Caco-2 (cell line): Measurements from ENCODE around the gene LRRTM2. TPM values are rescaled to one million over a fixed set of nuclear protein-coding genes. Genes with fewer than 3 reads are reported as not detected.

Experiments used
- BruUV-seq: library from RNA; stranded (reverse); fragments of 400-500 nt; replicated peaks from 2 replicates; lab custom pipeline; 2021; lab: Mats Ljungman, UMichigan
- CTCF ChIA-PET: fragments of 300-600 bp; sonication (Branson Sonifier 250); formaldehyde crosslinking; loops from one replicate; lab custom pipeline; 2022; ENCODE audit warnings: antibody characterized with exemption; lab: Charles Lee
- POLR2A ChIA-PET: fragments of 300-600 bp; sonication (Branson Sonifier 250); formaldehyde crosslinking; loops from one replicate; lab custom pipeline; 2022; ENCODE audit warnings: antibody characterized with exemption; lab: Charles Lee
- DNase-seq, 2 experiments: peaks; one replicate each; pipeline versions ENCODE4 v3.0.0 to v3.0.0-alpha.2; 2020 to 2022
- H3K27me3 ChIP-seq: replicated peaks from 2 replicates; pipeline ENCODE4 v1.6.0; 2011; ENCODE audit warnings: low read length; ENCODE audit not compliant: control insufficient read depth, insufficient read depth
- H3K36me3 ChIP-seq: 2 replicates; pipeline ENCODE4 v1.5.1; 2011; ENCODE audit warnings: low read length; ENCODE audit not compliant: control insufficient read depth, insufficient read depth
- H3K4me1 ChIP-seq: fragments of 250-450 bp; sonication (Bioruptor Pico); 2 replicates; pipeline ENCODE4 v1.5.1; 2020; ENCODE audit warnings: mild to moderate bottlenecking
- H3K4me3 ChIP-seq: 2 replicates; pipeline ENCODE4 v1.5.1; 2011; ENCODE audit warnings: low read depth, mild to moderate bottlenecking, control low read depth, low read length
- H3K9me3 ChIP-seq: fragments of 250-450 bp; sonication (Bioruptor Pico); 2 replicates; pipeline ENCODE4 v1.5.1; 2020; ENCODE audit warnings: mild to moderate bottlenecking, moderate library complexity
- H3K27ac Mint-ChIP-seq: one replicate; pipeline ENCODE4 v1.8.0; 2022; ENCODE audit warnings: mixed read lengths; ENCODE audit not compliant: unreplicated experiment
- H3K27me3 Mint-ChIP-seq: one replicate; pipeline ENCODE4 v1.8.0; 2022; ENCODE audit warnings: mixed read lengths; ENCODE audit not compliant: insufficient read depth, unreplicated experiment
- H3K36me3 Mint-ChIP-seq: one replicate; pipeline ENCODE4 v1.8.0; 2022; ENCODE audit warnings: mild to moderate bottlenecking, mixed read lengths; ENCODE audit not compliant: insufficient read depth, unreplicated experiment
- H3K4me1 Mint-ChIP-seq: one replicate; pipeline ENCODE4 v1.8.0; 2022; ENCODE audit warnings: low read depth, mixed read lengths; ENCODE audit not compliant: unreplicated experiment
- H3K4me3 Mint-ChIP-seq: one replicate; pipeline ENCODE4 v1.8.0; 2022; ENCODE audit warnings: mild to moderate bottlenecking, moderate library complexity, mixed read lengths; ENCODE audit not compliant: unreplicated experiment
- H3K9me3 Mint-ChIP-seq: one replicate; pipeline ENCODE4 v1.8.0; 2022; ENCODE audit warnings: mixed read lengths; ENCODE audit not compliant: unreplicated experiment
- CTCF ChIP-seq, 2 experiments: fragments of 200-600 bp in 1 of 2; IDR thresholded peaks; 1 replicate in 1 of 2; 2 replicates in 1 of 2; pipeline versions ENCODE4 v1.5.1 to v1.8.0; 2011 to 2022; ENCODE audit warnings: antibody characterized with exemption in 1 of 2, control low read depth in 1 of 2, inconsistent platforms in 1 of 2, low read depth in 1 of 2, low read length in 1 of 2, mild to moderate bottlenecking in 1 of 2, moderate library complexity in 1 of 2; ENCODE audit not compliant: insufficient read depth in 1 of 2, severe bottlenecking in 1 of 2, unreplicated experiment in 1 of 2
- intact Hi-C: fragments of 100-400 bp; cut with micrococcal nuclease; formaldehyde crosslinking; loops from one replicate; pipeline ENCODE4 v1.10.0; 2022; ENCODE audit not compliant: unreplicated experiment
- total RNA-seq: library from RNA; stranded (reverse); gene quantifications from 2 replicates; pipeline ENCODE4 v1.2.3, GENCODE V29; 2022

LRRTM2 gene
- total RNA-seq, 1 experiment from 2014 or later, result not detected

- intact Hi-C loops, result loop anchor here (5.0 kb wide), 1 partner anchor 437 kb away; no protein-coding TSS in a partner anchor
- DNase-seq, result no peak
- H3K27ac Mint-ChIP-seq, result no peak overlapping the region
Observed at GRCh38 chr5:138824924-138825863, 49.9 kb downstream of the LRRTM2 start.

GRCh38 chr5:138824516-138824915 is 50.6 kb downstream of the LRRTM2 start:
- H3K36me3 Mint-ChIP-seq, result peaks cover 51% of the 10 kb centered on the region
- H3K27me3 Mint-ChIP-seq, result no peaks in the 10 kb centered on the region
- H3K4me3 ChIP-seq, result no peak overlapping the region
- no peaks in the 10 kb centered on the region for H3K9me3 Mint-ChIP-seq
- POLR2A ChIA-PET, result no interaction called here
- H3K27ac Mint-ChIP-seq, result no peak overlapping the region
- no peak for TF ChIP-seq CTCF (IDR thresholded peaks at IDR 0.05; ENCODE audit: insufficient read depth in 1 of 2, low read depth in 1 of 2, low read length in 1 of 2, severe bottlenecking in 1 of 2, unreplicated experiment in 1 of 2)
- no TSS peak for BruUV-seq
- H3K9me3 ChIP-seq, result no peaks in the 10 kb centered on the region
- H3K27me3 ChIP-seq, result no peaks in the 10 kb centered on the region
- DNase-seq, result no peak
- peaks cover 21% of the 10 kb centered on the region for H3K4me1 Mint-ChIP-seq
- H3K4me3 Mint-ChIP-seq, result no peak overlapping the region
- intact Hi-C loops, result no loop called here
- CTCF ChIA-PET, result interaction anchor here (0.6 to 1.2 kb wide), 5 partner anchors 20 to 438 kb away, joined by 3 to 5 read pairs (median 4); no protein-coding TSS in a partner anchor
- H3K4me1 ChIP-seq, result peaks cover 9% of the 10 kb centered on the region
- H3K36me3 ChIP-seq, result peaks cover 3% of the 10 kb centered on the region

More at GRCh38 chr5:138824924-138825863, 49.9 kb downstream of the LRRTM2 start:
- Mint-ChIP-seq H3K4me1 (peaks cover 20% of the 10 kb centered on the region), H3K9me3 (no peaks in the 10 kb centered on the region), H3K27me3 (no peaks in the 10 kb centered on the region), H3K36me3 (peaks cover 56% of the 10 kb centered on the region), H3K4me3 (no peak overlapping the region)
- ChIA-PET CTCF (interaction anchor here (0.6 to 1.2 kb wide), 5 partner anchors 21 to 437 kb away, joined by 3 to 6 read pairs (median 4); no protein-coding TSS in a partner anchor), POLR2A (interaction anchor here (0.7 kb wide), 1 partner anchor 140 kb away, joined by 5 read pairs; no protein-coding TSS in a partner anchor)
- no TSS peak for BruUV-seq
- peak; percentile 53 to 72 for TF ChIP-seq CTCF (IDR thresholded peaks at IDR 0.05; ENCODE audit: insufficient read depth in 1 of 2, low read depth in 1 of 2, low read length in 1 of 2, severe bottlenecking in 1 of 2, unreplicated experiment in 1 of 2)
- H3K27me3 ChIP-seq, result no peaks in the 10 kb centered on the region
- H3K36me3 ChIP-seq, result peaks cover 2% of the 10 kb centered on the region
- H3K4me3 ChIP-seq, result no peak overlapping the region
- peaks cover 8% of the 10 kb centered on the region for H3K4me1 ChIP-seq
- no peaks in the 10 kb centered on the region for H3K9me3 ChIP-seq

- CTCF ChIA-PET, result no interaction called here
- H3K27me3 ChIP-seq, result no peaks in the 10 kb centered on the region
- intact Hi-C loops, result no loop called here
- H3K9me3 ChIP-seq, result no peaks in the 10 kb centered on the region
- Mint-ChIP-seq H3K4me1 (peaks cover 34% of the 10 kb centered on the region), H3K27ac (no peak overlapping the region), H3K9me3 (no peaks in the 10 kb centered on the region), H3K4me3 (no peak overlapping the region), H3K27me3 (no peaks in the 10 kb centered on the region), H3K36me3 (peaks cover 51% of the 10 kb centered on the region)
- peaks cover 1% of the 10 kb centered on the region for H3K36me3 ChIP-seq
- H3K4me3 ChIP-seq, result no peak overlapping the region
- H3K4me1 ChIP-seq, result peaks cover 12% of the 10 kb centered on the region
- POLR2A ChIA-PET, result no interaction called here
- DNase-seq, result no peak
- no TSS peak for BruUV-seq
- no peak for TF ChIP-seq CTCF (IDR thresholded peaks at IDR 0.05; ENCODE audit: insufficient read depth in 1 of 2, low read depth in 1 of 2, low read length in 1 of 2, severe bottlenecking in 1 of 2, unreplicated experiment in 1 of 2)
Observed at GRCh38 chr5:138820695-138821094, 54.4 kb downstream of the LRRTM2 start.
